OCI-LY7 (cell line): ENCODE results near the gene ZMIZ1.

Experiments used
- CTCF ChIP-seq: fragments of 200-600 bp; sonication (generic); conservative IDR thresholded peaks from 2 replicates; pipeline ENCODE4 v1.5.1; 2014; ENCODE audit warnings: mild to moderate bottlenecking, antibody characterized with exemption, low read length, moderate library complexity, mixed read lengths
- EZH2phosphoT487 ChIP-seq: fragments of 200-600 bp; sonication (generic); IDR thresholded peaks from 2 replicates; pipeline ENCODE4 v1.6.1; 2018; ENCODE audit warnings: low read depth, borderline replicate concordance, mild to moderate bottlenecking, mixed run types, antibody characterized with exemption, low read length, moderate library complexity, mixed read lengths

- TF ChIP-seq CTCF (no peak), EZH2phosphoT487 (no peak)
These were observed 46.5 kb downstream of the ZMIZ1 start for GRCh38 chr10:79115302-79115701.
